Endothelial cell of umbilical vein (primary cell): ENCODE data around the gene ACTR1A.
"Not testable (repeated sequence)": the region's sequence is repeated elsewhere in the genome, so short reads cannot be mapped to it uniquely, and the experiment has no call there.

Experiments
- CTCF ChIP-seq, 2 donors: IDR thresholded peaks; 1 replicate in 1 of 2; 2 replicates in 1 of 2; pipeline ENCODE4 v1.5.1; 2011; ENCODE audit warnings: low read length in 2 of 2, mild to moderate bottlenecking in 2 of 2, moderate library complexity in 2 of 2, control low read depth in 1 of 2, inconsistent platforms in 1 of 2, low read depth in 1 of 2; ENCODE audit not compliant: insufficient read depth in 1 of 2; ENCODE audit errors: extremely low read depth in 1 of 2
- EZH2 ChIP-seq: IDR thresholded peaks from 2 replicates; pipeline ENCODE4 v1.6.1; 2012; ENCODE audit warnings: borderline replicate concordance, low read depth, mild to moderate bottlenecking, moderate library complexity, low read length, inconsistent platforms; ENCODE audit not compliant: severe bottlenecking
- FOS ChIP-seq: IDR thresholded peaks from 2 replicates; pipeline ENCODE4 v1.6.1; 2011; ENCODE audit warnings: mild to moderate bottlenecking, low read length, moderate library complexity, borderline replicate concordance; ENCODE audit not compliant: insufficient read depth
- GATA2 ChIP-seq: IDR thresholded peaks from 2 replicates; pipeline ENCODE4 v1.7.0; 2011; ENCODE audit warnings: low read depth, mild to moderate bottlenecking, moderate library complexity, mixed read lengths, low read length; ENCODE audit not compliant: insufficient read length, insufficient read depth
- JUN ChIP-seq: IDR thresholded peaks from 2 replicates; pipeline ENCODE4 v1.6.1; 2011; ENCODE audit warnings: borderline replicate concordance, low read depth; ENCODE audit not compliant: insufficient read length, insufficient read depth
- MYC ChIP-seq: IDR thresholded peaks from one replicate; pipeline ENCODE4 v1.6.1; 2011; ENCODE audit warnings: mild to moderate bottlenecking, low read depth, low read length
- POLR2A ChIP-seq: IDR thresholded peaks from 2 replicates; pipeline ENCODE4 v1.6.1; 2012; ENCODE audit warnings: low read depth, mild to moderate bottlenecking, control low read depth, low read length
- POLR2AphosphoS5 ChIP-seq: IDR thresholded peaks from 2 replicates; pipeline ENCODE4 v1.6.1; 2012; ENCODE audit warnings: low read depth, mild to moderate bottlenecking, control low read depth, low read length, moderate library complexity; ENCODE audit not compliant: insufficient read depth
- TF ChIP-seq, protein P1 (sequence below): IDR thresholded peaks from 2 replicates; pipeline ENCODE4 v1.6.1; 2011; ENCODE audit not compliant: insufficient read depth, insufficient read length

DNA sequence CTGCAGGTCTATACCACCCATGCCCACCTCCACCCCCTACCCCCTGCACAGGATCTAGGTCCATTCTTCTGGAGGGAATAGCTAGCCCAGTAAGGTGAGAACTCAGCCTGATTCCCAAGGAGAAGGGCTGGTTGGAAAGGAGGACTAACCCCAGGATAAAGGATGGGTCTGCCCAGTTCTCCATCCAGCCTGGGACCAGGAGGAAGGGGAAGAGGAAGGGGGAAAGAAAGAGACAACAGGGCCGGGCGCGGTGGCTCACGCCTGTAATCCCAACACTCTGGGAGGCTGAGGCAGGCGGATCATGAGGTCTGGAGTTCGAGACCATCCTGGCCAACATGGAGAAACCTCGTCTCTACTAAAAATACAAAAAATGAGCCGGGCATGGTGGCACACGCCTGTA lies 32.5 kb upstream of the ACTR1A start:
- not testable (repeated sequence) for TF ChIP-seq POLR2A; CTCF (IDR thresholded peaks at IDR 0.05; ENCODE audit: extremely low read depth in 1 of 2, insufficient read depth in 1 of 2, low read depth in 1 of 2, low read length in 2 of 2); EZH2; POLR2AphosphoS5; MYC; JUN; FOS; GATA2
- TF ChIP-seq, protein P1, sequence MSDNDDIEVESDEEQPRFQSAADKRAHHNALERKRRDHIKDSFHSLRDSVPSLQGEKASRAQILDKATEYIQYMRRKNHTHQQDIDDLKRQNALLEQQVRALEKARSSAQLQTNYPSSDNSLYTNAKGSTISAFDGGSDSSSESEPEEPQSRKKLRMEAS, result not testable (repeated sequence)
